ENCODE measurements around the gene ZNF512.

GRCh38 chr2:27652341-27652740 is 69.5 kb downstream of the ZNF512 start:
- TF ChIP-seq CTCF (conservative IDR thresholded peaks at IDR 0.05; ENCODE audit: low read depth, low read length) (no peak), EZH2 (IDR thresholded peaks at IDR 0.05; ENCODE audit: borderline replicate concordance, low read depth, low read length, poor library complexity, severe bottlenecking) (no peak)

Data from A673 (cell line).